ENCODE data around the gene SH3TC2.

GRCh38 chr5:149002761-149003689, 59.8 kb downstream of the SH3TC2 start:
- TF ChIP-seq POLR2A (IDR thresholded peaks at IDR 0.05), result no peak
- no peak for TF ChIP-seq CTCF (IDR thresholded peaks at IDR 0.05)
